ENCODE measurements around the gene PHYKPL.
"Not testable (repeated sequence)": the region's sequence is repeated elsewhere in the genome, so short reads cannot be mapped to it uniquely, and the experiment has no call there.

The PHYKPL gene

DNA sequence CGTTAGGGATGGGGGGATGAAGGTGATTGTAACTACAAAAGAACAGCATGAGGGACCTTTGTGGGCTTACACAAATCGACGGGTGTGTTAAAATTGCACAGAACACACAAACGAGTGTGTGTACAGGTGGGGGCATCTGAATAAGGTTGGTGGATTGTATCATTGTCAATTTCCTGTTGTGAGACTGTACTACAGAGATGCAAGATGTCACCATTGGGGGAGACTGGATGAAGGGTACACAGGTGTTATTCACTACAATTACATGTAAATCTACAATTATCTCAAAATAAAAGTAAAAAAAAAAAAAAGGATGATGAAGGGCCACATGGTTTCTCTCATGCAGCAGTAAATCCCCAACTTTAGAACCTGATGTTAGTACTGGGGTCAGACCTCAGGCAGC lies 31.4 kb upstream of the PHYKPL start:
- DNase-seq: no peak

DNA sequence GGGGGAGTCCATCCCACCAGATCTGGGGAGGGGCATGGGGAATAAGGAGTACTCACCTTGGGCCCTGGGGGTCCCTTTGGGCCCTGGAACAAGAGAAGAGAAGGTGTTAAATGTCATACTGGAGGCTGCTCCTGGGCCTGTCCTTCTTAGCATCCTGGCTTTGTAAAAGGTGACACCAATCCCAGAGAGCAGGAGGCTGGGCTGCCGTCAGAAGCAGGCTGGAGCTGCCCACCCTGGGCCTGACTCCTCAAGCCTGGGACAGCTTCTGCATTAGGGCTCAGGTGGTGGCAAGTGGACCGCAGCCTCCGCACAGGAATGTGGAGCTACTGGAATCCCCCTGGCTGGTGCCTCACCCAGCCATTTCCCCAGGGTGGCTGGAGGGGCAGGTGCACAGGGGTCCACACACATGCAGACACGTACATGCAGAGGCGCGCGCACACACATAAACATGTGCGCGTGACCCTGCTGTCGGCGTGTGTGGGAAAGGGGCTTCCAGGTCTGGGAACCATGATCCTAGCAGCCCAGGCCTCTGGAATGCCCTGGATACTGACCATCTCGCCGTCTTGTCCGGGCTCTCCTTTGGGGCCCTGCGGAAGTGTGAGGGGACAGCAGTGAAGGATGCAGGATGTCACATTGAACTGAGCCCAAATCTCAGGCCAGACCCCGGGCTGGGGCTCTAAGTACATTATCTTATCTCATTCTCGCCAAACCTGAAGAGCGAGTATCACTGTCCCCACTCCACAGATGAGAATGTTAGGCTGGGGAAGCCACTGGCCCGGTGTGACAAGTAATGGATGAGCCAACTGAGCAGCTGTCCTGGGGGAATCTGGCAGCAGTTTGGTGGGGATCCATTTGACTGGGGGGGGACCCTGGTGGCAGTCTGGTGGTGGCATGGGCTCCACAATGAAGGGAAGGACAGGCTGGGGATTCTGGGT lies 29.3 kb upstream of the PHYKPL start:
- DNase-seq: no peak

DNA sequence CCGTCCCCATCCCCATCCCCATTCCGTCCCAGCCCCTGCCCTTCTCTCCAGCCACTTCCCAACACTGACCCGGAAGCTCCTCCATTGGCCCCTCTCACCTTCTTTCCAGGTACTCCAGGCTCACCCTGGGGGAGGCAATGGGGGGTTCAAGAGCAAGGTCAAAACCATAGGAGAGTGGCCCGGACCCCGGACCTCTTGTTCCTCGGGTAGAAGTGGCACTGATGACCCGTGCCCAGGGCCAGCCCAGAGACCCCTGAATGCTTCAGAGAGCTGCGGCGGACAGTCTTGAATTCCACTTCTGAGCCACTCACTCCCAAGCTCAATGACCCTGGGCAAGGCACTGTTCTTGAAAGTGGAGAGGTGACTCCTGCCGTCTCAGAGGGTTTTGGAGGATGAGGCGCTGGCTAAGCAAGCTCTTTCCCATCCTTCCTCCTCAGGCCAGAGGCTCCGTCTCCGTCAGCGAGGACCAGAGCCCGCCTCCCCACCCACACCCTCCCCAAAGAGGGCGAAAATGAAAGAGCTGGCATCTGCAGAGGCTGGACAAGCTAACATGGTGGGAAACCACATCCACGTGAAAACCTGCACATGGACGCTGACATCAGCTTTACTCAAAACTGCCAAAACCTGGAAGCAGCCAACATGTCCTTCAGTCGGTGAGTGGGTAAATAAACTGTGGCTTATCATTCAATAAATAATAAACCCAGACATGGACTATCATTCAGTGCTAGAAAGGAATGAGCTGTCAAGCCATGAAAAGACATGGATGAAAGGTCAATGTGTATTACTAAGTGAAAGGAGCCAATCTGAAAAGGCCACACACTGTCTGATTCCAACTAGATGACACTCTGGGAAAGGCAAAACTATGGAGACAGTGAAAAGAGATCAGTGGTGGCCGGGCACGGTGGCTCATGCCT lies 27.3 kb upstream of the PHYKPL start:
- no peak for DNase-seq

DNA sequence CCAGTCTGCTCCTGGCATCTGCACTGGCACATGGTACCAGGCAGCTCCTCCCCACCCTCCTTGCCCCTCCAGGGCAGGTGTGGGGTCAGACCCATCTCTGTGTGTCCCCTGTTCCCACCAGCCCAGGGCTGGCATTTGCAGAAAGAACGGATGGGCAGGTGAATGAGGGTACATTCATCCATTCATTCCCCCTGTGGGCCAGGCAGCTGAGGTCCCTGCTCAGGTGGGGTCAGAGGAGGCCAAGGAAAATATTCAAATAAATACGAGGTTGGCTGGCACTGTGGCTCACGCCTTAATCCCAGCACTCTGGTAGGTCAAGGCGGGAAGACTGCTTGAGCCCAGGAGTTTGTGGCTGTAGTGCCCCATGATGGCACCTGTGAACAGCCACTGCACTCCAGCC lies 25.0 kb upstream of the PHYKPL start:
- no peak for DNase-seq

DNA sequence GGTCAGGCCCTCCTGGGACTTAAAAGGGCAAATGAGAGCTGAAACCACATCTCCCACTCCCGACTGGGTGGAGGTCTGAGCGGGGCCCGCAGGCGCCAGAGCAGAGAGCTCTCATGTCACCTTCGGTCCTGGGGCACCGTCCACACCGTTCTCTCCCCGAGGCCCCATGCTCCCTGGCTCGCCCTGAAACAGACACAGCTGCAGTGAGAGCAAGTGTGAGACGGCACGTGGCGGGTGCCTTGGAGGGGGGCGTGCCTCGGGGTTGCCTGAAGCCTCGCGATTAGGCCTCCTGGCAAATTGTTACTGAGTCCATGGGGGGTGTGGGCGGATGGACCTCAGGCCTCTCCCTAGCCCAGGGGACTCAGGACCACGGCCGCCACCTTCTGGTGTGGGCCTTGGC lies 24.1 kb upstream of the PHYKPL start:
- DNase-seq: no peak

DNA sequence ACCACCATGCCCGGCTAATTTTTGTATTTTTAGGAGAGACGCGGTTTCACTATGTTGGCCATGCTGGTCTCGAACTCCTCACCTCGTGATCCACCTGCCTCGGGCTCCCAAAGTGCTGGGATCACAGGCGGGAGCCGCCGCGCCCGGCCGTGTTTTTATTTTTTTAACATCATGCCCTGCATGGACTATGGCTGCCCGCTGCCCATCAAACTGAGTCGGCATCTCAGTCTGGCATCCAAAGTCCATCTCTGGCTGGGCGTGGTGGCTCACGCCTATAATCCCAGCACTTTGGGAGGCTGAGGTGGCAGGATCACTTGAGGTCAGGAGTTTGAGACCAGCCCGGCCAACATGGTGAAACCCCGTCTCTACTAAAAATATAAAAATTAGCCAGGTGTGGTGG lies 21.0 kb upstream of the PHYKPL start:
- DNase-seq: not testable (repeated sequence)

DNA sequence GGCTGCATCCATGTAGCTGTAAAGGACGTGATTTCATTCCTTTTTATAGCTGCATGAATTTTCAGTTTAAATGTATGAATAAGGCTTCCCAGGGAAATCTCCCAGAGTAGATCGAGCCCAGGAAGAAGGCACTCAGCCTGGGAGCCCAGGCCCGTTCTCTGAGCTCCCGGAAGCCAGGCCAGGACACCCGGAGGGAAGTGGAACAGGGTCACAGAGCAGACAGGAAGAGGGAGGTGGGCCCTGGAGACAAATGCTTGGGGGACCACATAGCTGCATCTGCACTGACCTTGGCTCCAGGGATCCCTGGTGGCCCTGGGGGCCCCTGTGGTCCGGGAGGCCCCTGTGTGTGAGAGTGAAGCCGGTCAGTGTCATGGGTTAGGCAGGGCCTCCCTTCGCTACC lies 19.7 kb upstream of the PHYKPL start:
- no peak for DNase-seq

DNA sequence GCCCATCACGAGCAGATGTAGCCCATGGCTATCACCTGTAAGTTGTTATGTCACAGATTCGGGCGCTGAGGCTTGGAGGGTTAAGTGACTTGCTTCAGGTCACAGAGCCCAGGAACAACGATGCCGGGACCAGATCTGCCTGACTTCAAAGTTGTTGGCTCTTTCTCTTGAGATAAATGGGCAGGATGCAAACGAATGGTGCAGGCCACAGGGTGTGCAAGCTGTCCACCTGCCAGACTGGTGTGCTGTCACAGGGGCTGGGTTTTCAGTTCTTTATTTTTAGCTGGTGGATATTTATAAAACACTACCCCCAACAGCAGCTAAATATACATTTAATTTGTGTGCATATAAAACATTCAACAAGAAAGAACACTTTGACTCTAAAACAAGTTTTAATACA lies 17.7 kb upstream of the PHYKPL start:
- no peak for DNase-seq

DNA sequence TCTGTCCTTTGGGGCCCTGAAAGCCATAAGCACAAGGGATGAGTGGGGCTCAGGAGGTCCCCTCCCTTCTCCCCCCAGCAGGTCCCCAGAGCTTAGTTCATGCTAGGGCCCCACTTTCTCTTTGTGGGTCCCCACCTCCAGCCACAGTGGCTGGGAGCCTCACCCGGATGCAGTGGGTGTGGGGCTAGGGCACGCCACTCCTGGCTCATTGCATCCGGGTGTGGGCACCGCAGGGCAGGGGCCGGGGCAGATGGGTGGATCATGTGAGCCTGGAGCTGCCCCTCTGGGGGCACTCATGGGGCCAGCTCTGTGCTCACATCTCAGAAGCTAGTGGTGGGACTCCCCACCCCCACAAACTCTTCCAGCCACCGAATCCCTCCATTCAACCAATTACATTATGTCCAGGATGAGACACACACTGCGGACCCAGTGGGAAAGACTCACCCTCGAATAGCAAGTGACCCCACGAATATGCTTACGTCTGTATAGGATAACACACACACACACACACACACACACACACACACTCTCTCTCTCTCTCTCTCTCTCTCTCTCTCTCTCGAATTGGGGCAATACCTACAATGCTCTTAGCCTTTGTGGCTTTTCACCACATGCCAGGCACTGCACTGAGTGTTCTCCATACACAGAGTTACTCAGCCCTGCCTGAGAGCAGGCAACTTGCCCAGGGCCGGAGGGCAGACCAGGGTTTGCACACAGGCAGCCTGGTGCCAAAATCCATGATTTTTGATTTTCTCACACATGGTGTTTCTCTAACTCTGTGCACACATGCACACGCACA lies 16.8 kb upstream of the PHYKPL start:
- peak; percentile 40 to 46 for DNase-seq

DNA sequence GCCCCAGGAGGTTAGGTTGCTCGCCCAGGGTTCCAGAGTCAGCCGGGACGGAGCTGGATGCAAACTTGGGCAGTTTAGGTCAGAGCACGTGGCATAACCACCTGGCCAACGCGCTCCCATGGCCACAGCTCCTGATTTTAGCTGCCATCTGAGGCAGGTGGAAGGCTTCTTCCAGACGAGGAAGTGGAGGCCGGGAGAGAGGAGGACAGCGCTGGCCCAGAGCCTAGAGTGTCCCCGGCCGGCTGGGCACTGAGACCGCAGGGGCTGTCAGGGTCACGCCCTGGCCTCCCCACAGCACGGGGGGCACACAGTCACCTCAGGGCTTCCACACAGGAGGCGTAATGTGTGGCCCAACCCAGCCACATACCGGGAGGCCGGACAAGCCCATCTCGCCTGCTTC lies 16.1 kb upstream of the PHYKPL start:
- DNase-seq: no peak

DNA sequence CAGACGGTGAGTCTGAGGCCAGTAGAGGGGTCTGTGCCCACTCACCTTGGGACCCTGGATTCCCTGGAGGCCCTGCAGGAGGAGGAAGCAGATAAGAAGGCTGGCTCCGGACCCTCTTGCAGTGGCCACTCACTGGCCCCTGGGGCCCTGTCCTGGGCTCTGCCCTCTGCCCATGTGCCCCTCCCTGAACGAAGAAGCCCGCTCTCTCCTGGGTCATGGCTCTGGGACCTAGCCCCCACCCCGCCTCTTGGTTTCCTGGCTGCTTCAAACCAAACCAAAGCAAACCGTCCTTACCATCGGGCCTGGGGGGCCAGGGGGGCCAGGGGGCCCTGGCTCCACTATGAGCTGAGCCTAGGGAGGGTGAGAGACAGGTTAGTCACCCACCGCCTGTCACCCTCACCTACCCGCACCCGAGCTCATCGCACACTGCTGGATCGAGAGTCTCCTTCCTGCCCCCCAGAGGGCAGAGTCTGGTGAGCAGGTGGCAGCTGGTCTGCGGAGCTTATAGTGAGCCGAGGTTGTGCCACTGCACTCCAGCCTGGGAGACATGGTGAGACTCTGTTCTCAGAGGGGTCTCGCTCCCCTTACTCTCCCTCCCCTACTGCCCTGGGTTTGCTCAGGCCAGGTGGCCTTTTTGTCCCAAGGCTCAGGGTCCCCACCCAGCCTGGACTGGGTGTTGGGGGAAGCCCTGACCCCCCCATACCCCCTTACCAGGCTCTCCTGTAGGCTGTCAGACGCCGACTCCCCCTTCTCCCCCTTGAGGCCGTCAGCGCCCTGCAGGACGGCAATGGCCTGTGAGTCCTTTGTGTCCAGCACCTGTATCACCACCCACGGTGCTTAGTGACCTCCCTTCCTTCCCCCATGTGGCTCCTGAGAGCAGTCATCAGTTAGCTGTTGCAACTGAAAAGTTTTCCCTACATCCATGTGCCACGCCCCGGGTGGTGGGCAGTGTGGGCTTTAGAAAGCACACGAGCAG lies 15.2 kb upstream of the PHYKPL start:
- peak in 1 of 2 experiments; percentile 48 for DNase-seq

DNA sequence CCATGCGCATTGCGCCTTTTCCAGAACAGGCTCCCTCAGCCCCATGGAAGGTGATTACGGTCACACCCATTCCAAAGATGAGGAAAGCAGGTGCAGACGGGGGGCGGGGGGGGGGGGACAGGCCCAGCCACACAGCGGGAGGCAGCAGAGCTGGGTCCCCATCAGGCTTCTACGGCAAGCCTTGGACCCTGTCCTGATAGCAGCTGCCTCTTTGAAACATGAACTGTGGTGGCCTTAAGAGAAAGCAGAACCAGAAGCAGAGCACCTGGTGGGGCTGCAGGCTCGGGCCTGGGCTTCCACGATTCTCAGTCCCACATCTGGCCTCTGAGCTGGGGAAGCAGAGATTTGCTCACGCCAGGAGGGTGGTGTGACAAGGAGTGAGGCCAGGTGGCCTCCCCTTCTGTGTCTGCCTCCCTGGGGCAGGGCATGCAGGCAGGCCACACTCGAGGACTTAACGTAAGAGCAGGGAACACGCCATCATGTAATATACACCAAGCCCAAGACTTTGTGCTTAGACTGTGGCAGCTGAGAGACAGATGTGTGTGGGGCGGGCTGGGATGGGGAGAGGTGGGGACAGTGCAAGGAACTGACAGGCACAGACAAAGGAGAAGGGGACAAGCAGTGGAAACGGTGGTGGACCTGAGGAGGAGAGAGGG lies 14.2 kb upstream of the PHYKPL start:
- no peak for DNase-seq

DNA sequence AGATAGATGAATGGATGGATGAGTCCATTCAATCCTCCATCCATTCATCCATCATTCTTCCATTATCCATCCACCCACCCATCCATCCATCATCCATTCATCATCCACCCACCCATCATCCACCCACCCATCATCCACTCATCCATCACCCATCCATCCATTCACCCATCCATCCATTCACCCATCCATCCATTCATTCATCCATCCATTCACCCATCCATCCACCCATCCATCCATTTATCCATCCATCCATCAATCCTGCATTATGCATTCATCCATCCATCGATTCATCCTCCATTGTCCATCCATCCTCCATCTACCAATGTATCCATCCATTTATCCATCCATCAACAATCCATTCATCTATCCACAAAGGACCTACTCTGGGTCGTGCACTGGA lies 12.8 kb upstream of the PHYKPL start:
- no peak for DNase-seq

DNA sequence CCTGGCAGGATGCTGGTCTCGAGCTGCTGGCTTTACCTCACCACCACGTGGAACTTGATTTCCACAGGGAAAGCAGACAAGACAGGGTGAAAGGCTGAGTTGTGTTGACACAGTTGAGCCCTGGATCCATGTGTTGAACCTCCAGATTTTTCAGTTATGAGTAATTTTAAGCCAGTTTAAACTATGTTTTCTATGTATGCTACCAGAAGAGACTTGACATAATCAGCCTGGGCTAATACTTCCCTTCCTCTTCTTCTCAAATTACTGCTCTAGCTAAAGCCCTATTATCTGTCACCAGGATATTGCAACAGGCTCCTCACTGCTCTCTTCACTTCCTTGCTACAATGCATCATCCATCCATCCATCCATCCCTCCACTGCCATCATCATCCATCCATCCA lies 12.0 kb upstream of the PHYKPL start:
- DNase-seq: no peak

DNA sequence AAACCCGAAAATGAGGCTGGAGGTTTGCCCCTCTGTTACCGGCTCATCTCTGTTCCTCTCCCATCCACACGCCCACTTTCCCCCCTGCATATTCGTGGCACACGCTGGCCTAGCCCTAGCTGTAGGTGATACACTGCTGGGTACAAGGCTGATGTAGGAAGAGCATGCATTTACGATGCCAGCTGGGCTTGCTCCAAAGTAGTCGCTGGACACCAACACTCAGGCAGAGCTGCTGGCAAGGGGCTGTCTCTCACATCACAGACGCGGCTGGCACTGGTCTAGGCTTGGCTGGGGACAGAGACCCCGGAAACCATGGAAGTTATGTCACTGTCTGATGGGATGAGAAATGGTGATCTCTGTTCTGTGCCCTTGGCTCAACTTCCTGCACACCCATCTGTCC lies 9.8 kb upstream of the PHYKPL start:
- no peak for DNase-seq

DNA sequence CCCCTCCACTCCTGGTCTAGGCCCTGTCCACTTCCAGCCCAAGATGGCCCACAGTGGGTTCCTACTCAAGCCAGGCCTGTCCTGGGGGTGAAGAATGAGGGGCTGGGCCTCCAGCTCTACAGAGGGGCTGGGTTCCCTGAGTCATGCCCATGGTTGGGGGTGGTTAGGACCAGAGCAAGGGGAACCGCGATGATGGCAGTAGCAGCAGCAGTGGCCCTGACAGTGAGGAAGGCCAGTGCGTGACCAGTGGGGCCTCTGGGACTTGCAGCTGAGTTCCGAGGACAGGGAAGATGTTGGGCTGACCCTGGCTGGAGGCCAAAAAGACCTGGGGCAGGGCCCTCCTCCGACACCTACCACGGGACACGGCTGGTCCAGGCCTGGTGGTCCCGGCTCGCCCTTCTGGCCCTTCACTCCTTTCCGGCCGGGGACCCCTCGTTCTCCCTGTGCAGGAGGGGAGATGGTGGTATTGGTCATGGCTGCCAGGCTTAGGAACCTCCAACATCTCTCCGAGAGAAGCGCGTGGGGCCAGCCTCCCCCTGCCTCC lies 9.2 kb upstream of the PHYKPL start:
- no peak for DNase-seq

DNA sequence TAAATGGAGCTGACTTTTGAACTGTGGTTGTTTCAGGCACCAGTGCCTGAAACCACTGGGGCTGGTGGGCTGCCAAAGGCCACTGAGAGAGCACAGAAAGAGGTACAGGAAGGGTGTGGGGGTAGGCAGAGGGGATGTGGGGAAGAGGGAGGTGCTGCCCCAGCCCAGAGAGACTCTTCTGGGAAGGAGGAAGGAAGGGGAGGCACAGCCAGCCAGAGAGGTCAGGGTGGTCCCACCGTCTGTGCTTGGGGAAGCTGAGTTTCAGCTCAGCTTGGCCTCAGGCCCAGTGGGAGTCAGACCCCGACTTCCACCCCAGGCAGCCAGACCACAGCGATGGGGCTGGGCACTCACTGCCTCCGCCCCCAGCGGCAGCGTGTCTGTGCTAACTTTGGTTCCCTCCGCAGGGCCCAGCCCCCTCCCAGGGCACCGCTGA lies 8.6 kb upstream of the PHYKPL start:
- peak in 1 of 2 experiments; percentile 44 for DNase-seq

DNA sequence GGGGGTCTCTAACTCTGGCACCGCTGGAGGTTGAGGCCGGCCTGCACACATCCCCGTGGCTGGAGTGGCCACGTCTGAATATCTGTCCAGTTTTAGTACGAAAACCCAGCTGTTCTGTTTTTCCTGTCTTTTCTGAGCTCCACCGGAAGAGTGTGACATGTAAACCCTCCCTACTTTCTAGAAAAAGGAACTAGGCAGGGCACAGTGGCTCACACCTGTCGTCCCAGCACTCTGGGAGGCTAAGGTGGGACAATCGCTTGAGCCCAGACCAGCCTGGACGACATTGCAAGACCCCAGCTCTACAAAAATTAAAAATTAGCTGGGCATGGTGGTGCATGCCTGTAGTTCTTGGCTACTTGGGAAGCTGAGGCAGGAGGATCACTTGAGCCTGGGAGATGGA lies 8.2 kb upstream of the PHYKPL start:
- DNase-seq: no peak

DNA sequence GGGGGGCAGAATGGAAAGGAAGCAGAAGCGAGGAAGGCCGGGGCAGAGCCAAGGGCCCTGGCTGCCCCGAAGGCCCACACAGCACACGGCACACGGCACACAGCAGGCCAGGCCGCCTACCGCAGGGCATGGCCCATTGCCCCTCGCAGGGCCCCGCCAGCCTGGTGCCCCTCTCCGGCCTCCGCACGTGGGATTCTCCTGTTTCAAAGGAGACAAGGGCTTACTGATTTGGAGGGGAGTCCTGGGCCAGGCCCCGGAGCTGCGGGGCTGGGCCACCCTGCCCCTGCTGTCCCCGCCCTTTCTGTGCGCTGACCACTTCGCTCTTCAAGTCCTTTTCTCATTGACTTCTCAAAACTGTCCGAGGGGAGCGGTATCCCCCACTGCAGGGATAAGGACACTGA lies 7.7 kb upstream of the PHYKPL start:
- no peak for DNase-seq

DNA sequence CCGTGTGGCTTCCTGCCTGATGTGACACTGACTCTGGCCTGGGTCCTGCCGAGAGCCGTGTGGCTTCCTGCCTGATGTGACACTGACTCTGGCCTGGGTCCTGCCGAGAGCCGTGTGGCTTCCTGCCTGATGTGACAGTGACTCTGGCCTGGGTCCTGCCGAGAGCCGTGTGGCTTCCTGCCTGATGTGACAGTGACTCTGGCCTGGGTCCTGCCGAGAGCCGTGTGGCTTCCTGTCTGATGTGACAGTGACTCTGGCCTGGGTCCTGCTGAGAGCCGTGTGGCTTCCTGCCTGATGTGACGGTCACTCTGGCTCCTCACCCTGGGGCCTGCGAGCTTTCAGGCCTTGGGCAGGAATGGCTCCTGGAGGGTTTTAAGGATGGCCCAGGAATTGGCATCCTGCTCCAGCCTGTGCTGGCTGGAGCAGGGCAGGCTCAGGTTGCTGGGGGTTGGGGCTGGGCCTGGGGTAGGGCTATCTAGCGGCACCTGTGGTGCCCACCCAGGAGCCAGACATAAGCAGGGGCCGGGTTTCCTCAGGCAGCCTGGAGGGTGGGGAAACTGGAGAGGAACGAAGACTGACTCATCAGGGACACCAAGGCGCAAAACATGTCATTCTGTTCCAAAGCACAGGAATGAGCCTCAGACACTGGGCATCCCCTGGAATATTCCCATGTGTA lies 7.2 kb upstream of the PHYKPL start:
- not testable (repeated sequence) for DNase-seq
